Measurements from ENCODE around the gene RIIAD1.
A peak's percentile ranks its signal among the peaks of the same experiment; 100 is the strongest.
"Not testable (repeated sequence)": the region's sequence is repeated elsewhere in the genome, so short reads cannot be mapped to it uniquely, and the experiment has no call there.

RIIAD1 gene

GRCh38 chr1:151737026-151737425, 15.7 kb downstream of the RIIAD1 start:
- DNase-seq = no peak

- DNase-seq = no peak
These were observed 16.2 kb downstream of the RIIAD1 start for GRCh38 chr1:151737479-151737878.

- no peak for DNase-seq
These were observed 18.5 kb downstream of the RIIAD1 start for GRCh38 chr1:151739590-151740355.

GRCh38 chr1:151741516-151741915, 20.2 kb downstream of the RIIAD1 start:
- DNase-seq = no peak

GRCh38 chr1:151756291-151756690, 35.0 kb downstream of the RIIAD1 start:
- no peak for DNase-seq

- no peak for DNase-seq
These were observed 37.9 kb downstream of the RIIAD1 start for GRCh38 chr1:151759241-151759640.

- no peak for DNase-seq
These were observed 39.5 kb downstream of the RIIAD1 start for GRCh38 chr1:151760597-151761385.

GRCh38 chr1:151762941-151763921, 41.9 kb downstream of the RIIAD1 start, which contains the start of gene MRPL9:
Gene MRPL9 (minus strand): TSS chr1:151763496. CDS start chr1:151763479, 17 bp downstream.
- peak; percentile 64 for DNase-seq

GRCh38 chr1:151763990-151764389, 42.7 kb downstream of the RIIAD1 start:
- no peak for DNase-seq

GRCh38 chr1:151768351-151769066, 47.2 kb downstream of the RIIAD1 start:
- DNase-seq = not testable (repeated sequence)

GRCh38 chr1:151769270-151769669, 47.9 kb downstream of the RIIAD1 start:
- not testable (repeated sequence) for DNase-seq

GRCh38 chr1:151773702-151774101, 52.4 kb downstream of the RIIAD1 start:
- DNase-seq = no peak

- no peak for DNase-seq
These were observed 53.1 kb downstream of the RIIAD1 start for GRCh38 chr1:151774256-151774922.

- DNase-seq = no peak
These were observed 54.8 kb downstream of the RIIAD1 start for GRCh38 chr1:151775894-151776664.

- DNase-seq = no peak
These were observed 55.3 kb downstream of the RIIAD1 start for GRCh38 chr1:151776665-151777062.

- no peak for DNase-seq
These were observed 56.0 kb downstream of the RIIAD1 start for GRCh38 chr1:151777317-151777716.

All from GOT3 (cell line).